Measurements from ENCODE around the gene OPTC.

GRCh38 chr1:203554071-203554470 is 60.1 kb downstream of the OPTC start:
- TF ChIP-seq EZH2 (IDR thresholded peaks at IDR 0.05; ENCODE audit: insufficient read depth, low read length) (no peak), CTCF (IDR thresholded peaks at IDR 0.05; ENCODE audit: insufficient read depth, low read depth, low read length) (no peak)
